ENCODE measurements around the gene IGFL4. TPM values are rescaled to one million over a fixed set of nuclear protein-coding genes. Genes with fewer than 3 reads are reported as not detected.

The IGFL4 gene
- total RNA-seq, 3 donors from 2014 or later: not detected

DNA sequence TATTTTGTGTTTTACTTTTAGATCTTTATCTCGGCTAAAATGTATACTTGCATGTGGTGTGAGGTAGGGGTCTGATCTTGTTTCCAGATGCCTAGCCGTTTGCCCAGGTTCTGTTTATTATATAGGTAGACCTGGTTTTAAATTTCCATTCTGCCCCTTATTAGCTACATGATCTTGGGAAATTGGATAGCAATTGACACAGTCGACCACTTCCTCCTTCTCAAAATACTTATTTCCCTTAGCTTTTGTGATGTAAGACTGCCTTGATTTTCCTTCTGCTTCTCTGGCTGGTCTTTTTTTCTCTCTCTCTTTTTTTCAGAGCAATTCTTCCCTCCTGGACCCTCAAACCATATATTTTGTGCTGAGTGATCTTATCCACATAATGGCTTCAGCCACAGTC is 15.0 kb downstream of the IGFL4 start:
- no peaks in the 10 kb centered on the region for H3K36me3 ChIP-seq
- intact Hi-C loops (cut with DNase I; ENCODE audit: low total_unique reads): loop anchor here (10.0 kb wide), 1 partner anchor 49 kb away; no protein-coding TSS in a partner anchor
- no peak for DNase-seq (ENCODE audit: low spot score in 2 of 2)
- TF ChIP-seq POLR2AphosphoS5 (IDR thresholded peaks at IDR 0.05) (no peak), POLR2A (IDR thresholded peaks at IDR 0.05) (no peak)
- TF ChIP-seq, protein P1, sequence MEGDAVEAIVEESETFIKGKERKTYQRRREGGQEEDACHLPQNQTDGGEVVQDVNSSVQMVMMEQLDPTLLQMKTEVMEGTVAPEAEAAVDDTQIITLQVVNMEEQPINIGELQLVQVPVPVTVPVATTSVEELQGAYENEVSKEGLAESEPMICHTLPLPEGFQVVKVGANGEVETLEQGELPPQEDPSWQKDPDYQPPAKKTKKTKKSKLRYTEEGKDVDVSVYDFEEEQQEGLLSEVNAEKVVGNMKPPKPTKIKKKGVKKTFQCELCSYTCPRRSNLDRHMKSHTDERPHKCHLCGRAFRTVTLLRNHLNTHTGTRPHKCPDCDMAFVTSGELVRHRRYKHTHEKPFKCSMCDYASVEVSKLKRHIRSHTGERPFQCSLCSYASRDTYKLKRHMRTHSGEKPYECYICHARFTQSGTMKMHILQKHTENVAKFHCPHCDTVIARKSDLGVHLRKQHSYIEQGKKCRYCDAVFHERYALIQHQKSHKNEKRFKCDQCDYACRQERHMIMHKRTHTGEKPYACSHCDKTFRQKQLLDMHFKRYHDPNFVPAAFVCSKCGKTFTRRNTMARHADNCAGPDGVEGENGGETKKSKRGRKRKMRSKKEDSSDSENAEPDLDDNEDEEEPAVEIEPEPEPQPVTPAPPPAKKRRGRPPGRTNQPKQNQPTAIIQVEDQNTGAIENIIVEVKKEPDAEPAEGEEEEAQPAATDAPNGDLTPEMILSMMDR (IDR thresholded peaks at IDR 0.05): no peak
- H3K4me1 ChIP-seq: no peaks in the 10 kb centered on the region
- no peaks in the 10 kb centered on the region for H3K9me3 ChIP-seq
- H3K27me3 ChIP-seq: peaks cover 0 to 6% of the 10 kb centered on the region in 2 donors
- H3K27ac ChIP-seq: no peak overlapping the region
- H3K4me3 ChIP-seq: no peak overlapping the region

DNA sequence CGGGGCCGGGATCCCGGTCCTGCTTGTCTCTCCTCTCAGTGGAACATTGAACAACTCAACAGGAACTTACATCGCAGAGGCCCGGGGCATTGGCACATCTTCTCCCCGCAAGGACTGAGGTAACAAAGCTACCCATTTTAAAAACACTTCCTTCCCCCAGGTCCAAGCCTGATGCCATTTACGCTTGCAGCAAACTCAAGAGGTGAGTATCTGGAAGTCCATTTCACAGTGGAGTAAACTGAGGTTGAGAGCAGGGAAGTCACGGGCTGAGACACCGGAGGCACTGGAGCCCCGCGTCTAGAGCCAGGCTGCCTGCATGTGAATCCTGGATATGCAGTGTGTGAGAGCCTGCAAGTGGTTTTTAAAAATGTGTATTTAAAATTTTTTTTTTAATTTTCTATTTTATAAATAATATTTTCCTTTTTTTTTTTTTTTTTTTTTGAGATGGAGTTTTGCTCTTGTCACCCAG is 17.5 kb downstream of the IGFL4 start:
- H3K36me3 ChIP-seq: no peaks in the 10 kb centered on the region
- H3K4me3 ChIP-seq: no peak overlapping the region
- H3K9me3 ChIP-seq: no peaks in the 10 kb centered on the region
- peaks cover 0 to 6% of the 10 kb centered on the region in 2 donors for H3K27me3 ChIP-seq
- no peaks in the 10 kb centered on the region for H3K4me1 ChIP-seq
- TF ChIP-seq, protein P1 (IDR thresholded peaks at IDR 0.05): no peak
- TF ChIP-seq POLR2A (IDR thresholded peaks at IDR 0.05) (no peak), POLR2AphosphoS5 (IDR thresholded peaks at IDR 0.05) (no peak)
- H3K27ac ChIP-seq: no peak overlapping the region
- no peak for DNase-seq (ENCODE audit: low spot score in 2 of 2)
- intact Hi-C loops (cut with DNase I; ENCODE audit: low total_unique reads): loop anchor here (10.0 kb wide), 1 partner anchor 51 kb away; no protein-coding TSS in a partner anchor

DNA sequence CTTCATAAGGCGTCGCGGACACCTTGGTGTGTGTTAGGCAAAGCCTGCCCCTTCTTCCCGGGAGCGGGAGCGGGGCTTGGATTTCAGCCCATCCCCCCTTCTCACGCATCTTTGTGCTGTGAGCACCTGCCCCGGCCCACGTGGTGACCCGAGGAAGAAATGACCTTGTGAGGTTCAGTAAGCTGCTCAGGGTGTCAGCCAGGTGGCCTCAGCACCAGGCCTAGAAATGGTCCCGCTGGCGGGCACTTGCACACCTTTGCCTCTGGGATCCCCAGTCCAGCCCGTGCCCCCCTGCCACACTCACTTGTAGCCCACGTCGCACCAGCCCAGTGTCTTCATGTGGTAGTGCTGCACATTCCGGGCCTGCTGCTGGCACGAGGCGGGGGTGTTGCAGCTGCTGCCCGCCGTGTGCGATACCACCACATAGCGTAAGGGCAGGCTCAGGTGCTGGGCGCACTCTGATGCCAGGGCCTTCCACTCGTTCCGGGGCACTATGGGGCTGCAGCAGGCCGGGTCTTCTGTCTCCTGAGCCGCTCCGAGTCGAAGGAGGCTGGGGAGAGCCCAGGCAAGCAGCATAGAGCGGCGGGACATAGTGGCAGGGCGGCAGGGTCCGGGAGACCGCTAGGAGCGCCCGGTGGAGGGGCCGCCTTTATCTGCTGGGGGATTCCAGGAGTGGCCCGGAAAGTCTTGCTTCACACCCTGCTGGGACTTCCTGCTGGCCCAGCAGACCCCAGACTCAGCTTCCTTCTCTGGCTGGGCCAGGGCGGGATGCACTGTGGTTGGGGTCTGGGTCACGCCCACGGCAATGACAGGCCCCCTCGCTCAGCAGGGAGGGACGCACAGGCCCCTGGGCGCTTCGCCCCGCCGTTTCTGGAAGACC is 18.1 kb downstream of the IGFL4 start, which contains the start of gene PGLYRP1:
Gene PGLYRP1 (minus strand): TSS at position 623 of the 880 bp plus-strand sequence. CDS start 32 bp downstream, at position 591.
- no peak for DNase-seq (ENCODE audit: low spot score in 2 of 2)
- H3K36me3 ChIP-seq: no peaks in the 10 kb centered on the region
- H3K9me3 ChIP-seq: no peaks in the 10 kb centered on the region
- no peak within 1 kb of the TSS for H3K27ac ChIP-seq
- H3K4me3 ChIP-seq: no peak within 1 kb of the TSS
- TF ChIP-seq, protein P1 (IDR thresholded peaks at IDR 0.05): no peak
- TF ChIP-seq POLR2A (IDR thresholded peaks at IDR 0.05) (no peak), POLR2AphosphoS5 (IDR thresholded peaks at IDR 0.05) (no peak)
- no peaks in the 10 kb centered on the region for H3K4me1 ChIP-seq
- intact Hi-C loops (cut with DNase I; ENCODE audit: low total_unique reads): loop anchor here (10.0 kb wide), 1 partner anchor 52 kb away; no protein-coding TSS in a partner anchor
- peaks cover 0 to 6% of the 10 kb centered on the region in 2 donors for H3K27me3 ChIP-seq

DNA sequence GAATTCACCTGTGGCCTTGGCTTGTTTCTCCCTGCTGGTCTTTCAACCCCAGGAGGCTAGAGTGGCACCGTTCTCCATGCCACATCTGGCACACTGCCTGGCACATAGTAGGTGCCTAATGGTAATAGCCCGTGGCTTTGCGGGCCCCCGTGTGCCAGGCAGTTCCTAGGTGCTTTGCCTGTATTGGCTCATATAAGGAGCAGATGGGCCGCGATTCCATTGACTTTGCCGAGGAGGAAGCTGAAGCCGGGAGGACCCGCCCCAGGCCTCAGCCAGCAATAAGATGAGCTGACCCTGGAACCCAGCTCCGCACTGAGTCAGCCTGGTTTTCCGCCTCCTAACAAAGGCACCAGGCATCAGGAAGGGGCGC is 18.8 kb downstream of the IGFL4 start:
- Histone ChIP-seq H3K36me3 (no peaks in the 10 kb centered on the region), H3K27ac (no peak overlapping the region), H3K27me3 (peaks cover 0 to 6% of the 10 kb centered on the region in 2 donors), H3K4me3 (no peak overlapping the region), H3K9me3 (no peaks in the 10 kb centered on the region), H3K4me1 (no peaks in the 10 kb centered on the region)
- intact Hi-C loops (cut with DNase I; ENCODE audit: low total_unique reads): loop anchor here (10.0 kb wide), 1 partner anchor 53 kb away; no protein-coding TSS in a partner anchor
- DNase-seq (ENCODE audit: low spot score in 2 of 2): no peak
- TF ChIP-seq POLR2AphosphoS5 (IDR thresholded peaks at IDR 0.05) (no peak), POLR2A (IDR thresholded peaks at IDR 0.05) (no peak)
- TF ChIP-seq, protein P1 (IDR thresholded peaks at IDR 0.05): no peak

All from breast epithelium (tissue), 4 donors.